NCI-H2081 (cell line): ENCODE results near the gene SPTBN2.
A peak's percentile ranks its signal among the peaks of the same experiment; 100 is the strongest.
"Not testable (repeated sequence)": the region's sequence is repeated elsewhere in the genome, so short reads cannot be mapped to it uniquely, and the experiment has no call there.

Experiments used
- DNase-seq, 2 experiments: peaks; one replicate each; lab custom pipeline; 2025; lab: John Stamatoyannopoulos, UW

The SPTBN2 gene

GRCh38 chr11:66724167-66724566, 4.8 kb downstream of the SPTBN2 start:
- not testable (repeated sequence) for DNase-seq

GRCh38 chr11:66723693-66724092, 5.3 kb downstream of the SPTBN2 start:
- DNase-seq = no peak

GRCh38 chr11:66722745-66723651, 6.0 kb downstream of the SPTBN2 start:
- no peak for DNase-seq

- no peak for DNase-seq
Measured at GRCh38 chr11:66721939-66722338, 7.1 kb downstream of the SPTBN2 start.

- DNase-seq = no peak
Measured at GRCh38 chr11:66720899-66721470, 8.0 kb downstream of the SPTBN2 start.

- DNase-seq = peak; percentile 88 to 94
Measured at GRCh38 chr11:66720223-66720898, 8.7 kb downstream of the SPTBN2 start.

GRCh38 chr11:66719111-66719872, 9.7 kb downstream of the SPTBN2 start:
- DNase-seq = no peak

GRCh38 chr11:66718320-66718971, 10.6 kb downstream of the SPTBN2 start:
- DNase-seq = peak in 1 of 2 experiments; percentile 43

- DNase-seq = no peak
Measured at GRCh38 chr11:66717925-66718319, 11.1 kb downstream of the SPTBN2 start.

- DNase-seq = no peak
Measured at GRCh38 chr11:66716996-66717395, 12.0 kb downstream of the SPTBN2 start.

GRCh38 chr11:66715346-66716085, 13.5 kb downstream of the SPTBN2 start:
- DNase-seq = no peak

- DNase-seq = no peak
Measured at GRCh38 chr11:66713746-66714480, 15.1 kb downstream of the SPTBN2 start.

GRCh38 chr11:66710384-66710930, 18.6 kb downstream of the SPTBN2 start:
- no peak for DNase-seq

- DNase-seq = no peak
Measured at GRCh38 chr11:66708701-66709100, 20.3 kb downstream of the SPTBN2 start.

GRCh38 chr11:66708094-66708493, 20.9 kb downstream of the SPTBN2 start:
- DNase-seq = no peak

GRCh38 chr11:66707486-66707885, 21.5 kb downstream of the SPTBN2 start:
- no peak for DNase-seq

- no peak for DNase-seq
Measured at GRCh38 chr11:66706989-66707388, 22.0 kb downstream of the SPTBN2 start.

- no peak for DNase-seq
Measured at GRCh38 chr11:66705587-66706335, 23.3 kb downstream of the SPTBN2 start.
